Measurements from ENCODE around the gene MARCHF11. TPM values are rescaled to one million over a fixed set of nuclear protein-coding genes. Genes with fewer than 3 reads are reported as not detected.

The MARCHF11 gene
- total and polyA plus RNA-seq, 11 donors = 0.36 to 7.1 (median 2.3) TPM

DNA sequence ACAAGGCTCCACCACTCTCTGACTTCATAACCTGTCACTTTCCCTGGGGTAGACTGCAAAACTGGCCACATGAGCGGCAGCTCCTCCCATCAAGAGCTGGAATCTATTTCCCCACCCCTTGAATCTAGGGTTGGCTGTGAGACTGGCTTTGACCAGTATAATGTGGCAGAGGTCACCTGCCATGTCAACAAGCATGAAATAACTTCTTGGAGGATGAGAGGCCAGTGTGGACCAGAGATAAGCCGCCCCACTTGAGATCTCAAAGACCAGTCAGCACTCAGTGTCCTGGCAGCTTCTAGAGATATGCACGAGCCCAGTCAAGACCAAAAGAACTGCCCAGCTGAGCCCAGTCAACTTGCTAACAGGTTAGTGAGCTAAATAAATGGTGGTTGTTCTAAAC lies 59.0 kb downstream of the MARCHF11 start:
- Histone ChIP-seq H3K4me1 (peaks cover 0 to 11% (median 0%) of the 10 kb centered on the region in 12 donors), H3K27ac (no peak overlapping the region), H3K9me3 (peaks cover 0 to 7% (median 0%) of the 10 kb centered on the region in 12 donors), H3K27me3 (no peaks in the 10 kb centered on the region), H3K36me3 (no peaks in the 10 kb centered on the region), H3K4me3 (no peak overlapping the region)
- intact Hi-C loops (cut with DNase I) = loop anchor here in 1 of 10 donors (10.0 kb wide), 1 partner anchor 116 kb away; no protein-coding TSS in a partner anchor
- ATAC-seq (peak in 3 of 4 donors; percentile 9 to 84 (median 47)), DNase-seq (peak in 1 of 5 donors; percentile 51)
- TF ChIP-seq, protein P1, sequence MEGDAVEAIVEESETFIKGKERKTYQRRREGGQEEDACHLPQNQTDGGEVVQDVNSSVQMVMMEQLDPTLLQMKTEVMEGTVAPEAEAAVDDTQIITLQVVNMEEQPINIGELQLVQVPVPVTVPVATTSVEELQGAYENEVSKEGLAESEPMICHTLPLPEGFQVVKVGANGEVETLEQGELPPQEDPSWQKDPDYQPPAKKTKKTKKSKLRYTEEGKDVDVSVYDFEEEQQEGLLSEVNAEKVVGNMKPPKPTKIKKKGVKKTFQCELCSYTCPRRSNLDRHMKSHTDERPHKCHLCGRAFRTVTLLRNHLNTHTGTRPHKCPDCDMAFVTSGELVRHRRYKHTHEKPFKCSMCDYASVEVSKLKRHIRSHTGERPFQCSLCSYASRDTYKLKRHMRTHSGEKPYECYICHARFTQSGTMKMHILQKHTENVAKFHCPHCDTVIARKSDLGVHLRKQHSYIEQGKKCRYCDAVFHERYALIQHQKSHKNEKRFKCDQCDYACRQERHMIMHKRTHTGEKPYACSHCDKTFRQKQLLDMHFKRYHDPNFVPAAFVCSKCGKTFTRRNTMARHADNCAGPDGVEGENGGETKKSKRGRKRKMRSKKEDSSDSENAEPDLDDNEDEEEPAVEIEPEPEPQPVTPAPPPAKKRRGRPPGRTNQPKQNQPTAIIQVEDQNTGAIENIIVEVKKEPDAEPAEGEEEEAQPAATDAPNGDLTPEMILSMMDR (IDR thresholded peaks at IDR 0.05) = no peak
- TF ChIP-seq POLR2A (IDR thresholded peaks at IDR 0.05) = no peak
- 49 to 58% (median 53%) methylated on average over 3 of the region's 3 CpGs for WGBS, 4 donors

DNA sequence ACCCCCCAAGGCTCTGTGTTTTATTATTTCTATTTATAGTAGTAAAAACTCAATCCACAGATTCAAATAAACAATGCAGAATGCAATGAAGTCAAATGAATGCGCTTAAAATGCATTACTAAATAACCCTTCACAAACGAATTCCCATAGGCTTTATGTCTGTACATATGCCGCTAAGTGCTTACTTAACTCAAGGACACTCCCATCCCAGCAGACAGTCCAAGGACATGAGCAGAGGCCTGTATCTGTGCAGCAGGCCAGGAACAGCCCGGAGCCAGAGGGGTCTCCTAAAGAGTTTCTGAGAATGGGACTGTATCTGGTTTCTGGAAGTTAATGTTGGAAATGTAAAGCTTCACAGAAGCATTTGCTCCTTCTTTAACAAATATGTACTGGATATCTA lies 59.8 kb downstream of the MARCHF11 start:
- H3K4me3 ChIP-seq = no peak overlapping the region
- WGBS, 4 donors = 71 to 88% (median 79%) methylated on average over 4 of the region's 4 CpGs
- no peaks in the 10 kb centered on the region for H3K36me3 ChIP-seq
- intact Hi-C loops (cut with DNase I) = loop anchor here in 2 of 10 donors (5.0 to 10.0 kb wide), 2 partner anchors 102 to 115 kb away; no protein-coding TSS in a partner anchor
- no peaks in the 10 kb centered on the region for H3K27me3 ChIP-seq
- peaks cover 0 to 11% (median 0%) of the 10 kb centered on the region in 12 donors for H3K4me1 ChIP-seq
- TF ChIP-seq, protein P1 (IDR thresholded peaks at IDR 0.05) = no peak
- TF ChIP-seq POLR2A (IDR thresholded peaks at IDR 0.05) = no peak
- no peak for ATAC-seq
- no peak overlapping the region for H3K27ac ChIP-seq
- H3K9me3 ChIP-seq = peaks cover 0 to 7% (median 0%) of the 10 kb centered on the region in 12 donors
- DNase-seq = no peak

DNA sequence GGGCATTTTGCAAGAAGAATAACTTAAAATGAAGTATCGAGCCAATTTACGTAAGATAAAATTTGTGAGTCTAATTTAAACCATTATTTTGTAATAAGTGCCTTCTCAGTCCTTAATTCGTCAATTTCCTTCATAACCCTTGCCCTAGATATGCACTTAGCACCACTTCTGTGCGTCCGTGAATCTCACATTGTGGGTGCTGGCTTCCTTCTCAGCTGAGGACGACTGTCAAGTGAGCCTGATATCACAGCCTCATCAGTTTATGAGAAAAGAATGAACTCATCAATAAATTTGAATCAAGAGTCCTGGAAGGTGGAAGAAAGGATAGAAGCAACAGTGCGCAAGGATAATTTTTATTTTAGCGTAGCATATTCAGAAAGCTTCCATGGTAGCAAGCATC lies 64.5 kb downstream of the MARCHF11 start:
- TF ChIP-seq, protein P1 (IDR thresholded peaks at IDR 0.05) = no peak
- TF ChIP-seq POLR2A (IDR thresholded peaks at IDR 0.05) = no peak
- H3K27ac ChIP-seq = no peak overlapping the region
- DNase-seq (no peak), ATAC-seq (no peak)
- WGBS, 4 donors = 74 to 82% (median 79%) methylated on average over 8 of the region's 8 CpGs
- no peaks in the 10 kb centered on the region for H3K36me3 ChIP-seq
- no peak overlapping the region for H3K4me3 ChIP-seq
- H3K4me1 ChIP-seq = peaks cover 0 to 6% (median 0%) of the 10 kb centered on the region in 12 donors
- H3K27me3 ChIP-seq = no peaks in the 10 kb centered on the region
- H3K9me3 ChIP-seq = peaks cover 0 to 6% (median 0%) of the 10 kb centered on the region in 12 donors
- intact Hi-C loops (cut with DNase I) = loop anchor here in 1 of 10 donors (5.0 kb wide), 1 partner anchor 98 kb away; no protein-coding TSS in a partner anchor

DNA sequence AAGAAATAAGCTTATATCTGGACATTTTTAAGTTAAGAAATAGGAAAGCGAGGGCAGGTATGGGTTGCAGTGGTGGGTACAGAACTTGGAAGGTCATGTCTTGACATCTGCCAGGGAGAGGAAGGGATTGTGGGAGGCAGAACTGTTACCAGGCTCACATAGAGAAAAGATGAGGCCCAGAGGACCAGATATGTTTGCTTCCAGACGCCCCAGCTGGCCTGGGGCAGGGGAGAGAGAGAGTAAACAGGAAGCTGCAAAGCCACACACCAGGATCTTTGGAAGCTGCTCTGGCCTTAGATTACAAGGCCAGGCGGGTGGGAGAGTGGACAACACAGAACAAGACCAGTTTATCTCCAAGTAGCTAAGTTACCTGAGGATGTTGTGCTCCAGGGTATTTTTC lies 71.2 kb downstream of the MARCHF11 start:
- Histone ChIP-seq H3K4me1 (no peaks in the 10 kb centered on the region), H3K27ac (no peak overlapping the region), H3K9me3 (peaks cover 0 to 14% (median 0%) of the 10 kb centered on the region in 12 donors), H3K27me3 (no peaks in the 10 kb centered on the region), H3K4me3 (no peak overlapping the region), H3K36me3 (no peaks in the 10 kb centered on the region)
- WGBS, 4 donors = 62 to 67% (median 64%) methylated on average over 3 of the region's 3 CpGs
- DNase-seq (no peak), ATAC-seq (no peak)
- TF ChIP-seq, protein P1 (IDR thresholded peaks at IDR 0.05) = no peak
- no peak for TF ChIP-seq POLR2A (IDR thresholded peaks at IDR 0.05)
- intact Hi-C loops (cut with DNase I) = no loop called here
